HEK293T (cell line): ENCODE measurements around the gene SETBP1.

Experiments used
- ARNT ChIP-seq: fragments of 450-650 bp; IDR thresholded peaks from 2 replicates; pipeline ENCODE4 v1.6.1; 2017; ENCODE audit warnings: mild to moderate bottlenecking
- BHLHE40 ChIP-seq: fragments of 450-650 bp; IDR thresholded peaks from 2 replicates; pipeline ENCODE4 v1.6.1; 2016; ENCODE audit warnings: mild to moderate bottlenecking, moderate library complexity, borderline replicate concordance
- ELF4 ChIP-seq: fragments of 450-650 bp; IDR thresholded peaks from 2 replicates; pipeline ENCODE4 v1.6.1; 2017; ENCODE audit warnings: antibody characterized with exemption
- FOXA1 ChIP-seq: fragments of 450-650 bp; IDR thresholded peaks from 2 replicates; pipeline ENCODE4 v1.6.1; 2016; ENCODE audit warnings: mild to moderate bottlenecking
- FOXK2 ChIP-seq: fragments of 450-650 bp; IDR thresholded peaks from 2 replicates; pipeline ENCODE4 v1.6.1; 2016; ENCODE audit warnings: mild to moderate bottlenecking
- FOXM1 ChIP-seq: fragments of 450-650 bp; IDR thresholded peaks from 2 replicates; pipeline ENCODE4 v1.6.1; 2017; ENCODE audit warnings: mild to moderate bottlenecking, borderline replicate concordance
- HDGF ChIP-seq: fragments of 450-650 bp; IDR thresholded peaks from 2 replicates; pipeline ENCODE4 v1.6.1; 2017; ENCODE audit warnings: antibody characterized with exemption, borderline replicate concordance
- L3MBTL2 ChIP-seq: fragments of 450-650 bp; conservative IDR thresholded peaks from 2 replicates; pipeline ENCODE4 v1.6.1; 2016; ENCODE audit warnings: mild to moderate bottlenecking
- NFRKB ChIP-seq: fragments of 450-650 bp; IDR thresholded peaks from 2 replicates; pipeline ENCODE4 v1.6.1; 2016; ENCODE audit warnings: mild to moderate bottlenecking, moderate library complexity
- SP1 ChIP-seq: fragments of 450-650 bp; IDR thresholded peaks from 2 replicates; pipeline ENCODE4 v1.6.1; 2017
- TARDBP ChIP-seq: fragments of 450-650 bp; IDR thresholded peaks from 2 replicates; pipeline ENCODE4 v1.6.1; 2016
- TF ChIP-seq, protein P1 (sequence below): fragments of 450-650 bp; IDR thresholded peaks from 2 replicates; pipeline ENCODE4 v1.6.1; 2016

DNA sequence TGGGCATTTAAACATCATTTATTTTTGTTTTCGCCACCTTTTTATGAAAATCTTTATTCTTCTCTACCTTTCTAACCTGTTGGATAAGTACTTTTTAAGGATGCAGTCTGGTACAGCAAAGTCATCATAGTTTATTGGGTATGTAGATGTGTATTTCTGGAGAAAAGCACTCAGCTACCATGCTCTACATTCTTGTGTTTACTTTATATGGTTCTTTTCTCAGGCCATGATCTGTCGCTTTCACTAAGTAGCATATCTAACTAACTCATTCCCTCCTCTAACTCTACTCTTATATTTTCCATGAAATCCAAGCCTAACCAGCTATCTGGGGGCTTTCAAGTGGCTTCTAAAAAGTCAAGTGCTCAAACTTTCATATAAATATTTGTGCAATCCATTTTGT is 25.3 kb upstream of the SETBP1 start:
- TF ChIP-seq HDGF (no peak), L3MBTL2 (no peak), SP1 (no peak), TARDBP (no peak), BHLHE40 (no peak), ELF4 (no peak), FOXA1 (no peak), NFRKB (no peak), FOXK2 (no peak), ARNT (no peak), FOXM1 (no peak)
- TF ChIP-seq, protein P1, sequence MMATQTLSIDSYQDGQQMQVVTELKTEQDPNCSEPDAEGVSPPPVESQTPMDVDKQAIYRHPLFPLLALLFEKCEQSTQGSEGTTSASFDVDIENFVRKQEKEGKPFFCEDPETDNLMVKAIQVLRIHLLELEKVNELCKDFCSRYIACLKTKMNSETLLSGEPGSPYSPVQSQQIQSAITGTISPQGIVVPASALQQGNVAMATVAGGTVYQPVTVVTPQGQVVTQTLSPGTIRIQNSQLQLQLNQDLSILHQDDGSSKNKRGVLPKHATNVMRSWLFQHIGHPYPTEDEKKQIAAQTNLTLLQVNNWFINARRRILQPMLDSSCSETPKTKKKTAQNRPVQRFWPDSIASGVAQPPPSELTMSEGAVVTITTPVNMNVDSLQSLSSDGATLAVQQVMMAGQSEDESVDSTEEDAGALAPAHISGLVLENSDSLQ, result no peak
